Measurements from ENCODE around the gene AKR1C8.

The AKR1C8 gene

DNA sequence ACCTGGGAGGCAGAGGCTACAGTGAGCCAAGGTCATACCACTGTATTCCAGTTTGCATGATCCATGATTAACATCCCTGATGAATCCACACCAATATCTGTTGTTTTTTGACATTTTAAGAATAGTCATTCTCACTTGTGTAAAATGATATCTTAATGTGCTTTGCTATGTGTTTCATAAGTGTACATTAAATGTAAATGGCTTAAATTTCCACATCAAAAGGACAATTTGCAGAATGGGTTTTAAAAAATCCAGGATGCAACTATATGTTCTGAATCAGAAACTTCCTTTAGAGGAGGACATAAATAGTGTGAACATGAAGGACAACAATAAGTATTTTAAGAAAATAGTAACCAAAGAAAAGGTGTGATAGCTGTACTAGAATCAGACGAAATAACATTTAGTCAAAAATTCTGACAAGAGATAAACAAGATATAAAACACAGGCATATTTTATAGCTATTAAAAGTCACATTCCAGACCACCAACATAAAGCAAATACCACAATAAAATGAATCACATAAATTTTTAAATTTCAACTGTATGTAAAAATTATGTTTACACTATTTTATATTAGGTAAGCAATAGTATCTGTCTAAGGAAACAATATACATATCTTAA lies 48.4 kb downstream of the AKR1C8 start:
- Histone ChIP-seq H3K9me3 (ENCODE audit: insufficient read depth, low read length, severe bottlenecking) (peaks cover 9% of the 10 kb centered on the region), H3K4me1 (ENCODE audit: insufficient read depth, low read length) (no peaks in the 10 kb centered on the region), H3K79me2 (ENCODE audit: insufficient read depth, low read length) (no peaks in the 10 kb centered on the region), H4K20me1 (ENCODE audit: insufficient read depth, low read length) (no peaks in the 10 kb centered on the region), H3K4me3 (ENCODE audit: low read depth in 1 of 2, low read length in 2 of 2) (no peak overlapping the region), H3K27ac (ENCODE audit: low read length) (no peak overlapping the region), H3K27me3 (ENCODE audit: insufficient read depth, low read length, poor library complexity) (no peaks in the 10 kb centered on the region), H3K36me3 (ENCODE audit: insufficient read depth, low read length) (no peaks in the 10 kb centered on the region), H3K4me2 (ENCODE audit: insufficient read depth, low read length) (no peak overlapping the region), H3K9ac (ENCODE audit: low read depth, low read length) (no peak overlapping the region), H2AFZ (ENCODE audit: low read depth, low read length) (no peak overlapping the region)
- no peak for TF ChIP-seq EZH2 (IDR thresholded peaks at IDR 0.05; ENCODE audit: borderline replicate concordance, low read depth, low read length, severe bottlenecking)
- TF ChIP-seq, protein P1, sequence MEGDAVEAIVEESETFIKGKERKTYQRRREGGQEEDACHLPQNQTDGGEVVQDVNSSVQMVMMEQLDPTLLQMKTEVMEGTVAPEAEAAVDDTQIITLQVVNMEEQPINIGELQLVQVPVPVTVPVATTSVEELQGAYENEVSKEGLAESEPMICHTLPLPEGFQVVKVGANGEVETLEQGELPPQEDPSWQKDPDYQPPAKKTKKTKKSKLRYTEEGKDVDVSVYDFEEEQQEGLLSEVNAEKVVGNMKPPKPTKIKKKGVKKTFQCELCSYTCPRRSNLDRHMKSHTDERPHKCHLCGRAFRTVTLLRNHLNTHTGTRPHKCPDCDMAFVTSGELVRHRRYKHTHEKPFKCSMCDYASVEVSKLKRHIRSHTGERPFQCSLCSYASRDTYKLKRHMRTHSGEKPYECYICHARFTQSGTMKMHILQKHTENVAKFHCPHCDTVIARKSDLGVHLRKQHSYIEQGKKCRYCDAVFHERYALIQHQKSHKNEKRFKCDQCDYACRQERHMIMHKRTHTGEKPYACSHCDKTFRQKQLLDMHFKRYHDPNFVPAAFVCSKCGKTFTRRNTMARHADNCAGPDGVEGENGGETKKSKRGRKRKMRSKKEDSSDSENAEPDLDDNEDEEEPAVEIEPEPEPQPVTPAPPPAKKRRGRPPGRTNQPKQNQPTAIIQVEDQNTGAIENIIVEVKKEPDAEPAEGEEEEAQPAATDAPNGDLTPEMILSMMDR (IDR thresholded peaks at IDR 0.05; ENCODE audit: borderline replicate concordance, extremely low read depth, low read length, poor library complexity, severe bottlenecking): no peak
- ATAC-seq (ENCODE audit: insufficient read depth, low read depth) (no peak), DNase-seq (no peak)

DNA sequence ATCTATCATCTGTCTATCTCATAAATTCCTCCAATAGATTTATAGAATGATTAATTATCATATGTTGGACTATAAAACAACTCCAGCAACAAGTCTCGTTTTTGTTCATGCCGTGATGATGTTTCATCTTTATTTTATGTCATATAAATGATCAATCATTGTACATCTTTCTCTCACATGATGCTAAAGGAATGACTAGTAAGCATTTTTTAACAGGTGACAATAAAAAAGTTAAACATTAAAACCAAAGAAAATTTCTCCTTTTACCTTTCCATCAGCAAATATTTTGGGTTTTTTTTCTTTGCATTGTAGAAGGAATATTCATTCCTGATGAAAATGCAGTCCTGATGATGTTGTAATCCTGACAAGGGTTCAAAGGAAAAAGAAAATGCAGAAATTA lies 49.4 kb downstream of the AKR1C8 start:
- H3K79me2 ChIP-seq (ENCODE audit: insufficient read depth, low read length): no peaks in the 10 kb centered on the region
- H3K27me3 ChIP-seq (ENCODE audit: insufficient read depth, low read length, poor library complexity): no peaks in the 10 kb centered on the region
- no peaks in the 10 kb centered on the region for H3K36me3 ChIP-seq (ENCODE audit: insufficient read depth, low read length)
- no peak overlapping the region for H2AFZ ChIP-seq (ENCODE audit: low read depth, low read length)
- no peak overlapping the region for H3K4me2 ChIP-seq (ENCODE audit: insufficient read depth, low read length)
- no peak for ATAC-seq (ENCODE audit: insufficient read depth, low read depth)
- no peak for DNase-seq
- no peak overlapping the region for H3K4me3 ChIP-seq (ENCODE audit: low read depth in 1 of 2, low read length in 2 of 2)
- no peaks in the 10 kb centered on the region for H4K20me1 ChIP-seq (ENCODE audit: insufficient read depth, low read length)
- no peaks in the 10 kb centered on the region for H3K4me1 ChIP-seq (ENCODE audit: insufficient read depth, low read length)
- no peak overlapping the region for H3K27ac ChIP-seq (ENCODE audit: low read length)
- H3K9me3 ChIP-seq (ENCODE audit: insufficient read depth, low read length, severe bottlenecking): peaks cover 9% of the 10 kb centered on the region
- no peak overlapping the region for H3K9ac ChIP-seq (ENCODE audit: low read depth, low read length)
- no peak for TF ChIP-seq EZH2 (IDR thresholded peaks at IDR 0.05; ENCODE audit: borderline replicate concordance, low read depth, low read length, severe bottlenecking)
- TF ChIP-seq, protein P1 (IDR thresholded peaks at IDR 0.05; ENCODE audit: borderline replicate concordance, extremely low read depth, low read length, poor library complexity, severe bottlenecking): no peak

DNA sequence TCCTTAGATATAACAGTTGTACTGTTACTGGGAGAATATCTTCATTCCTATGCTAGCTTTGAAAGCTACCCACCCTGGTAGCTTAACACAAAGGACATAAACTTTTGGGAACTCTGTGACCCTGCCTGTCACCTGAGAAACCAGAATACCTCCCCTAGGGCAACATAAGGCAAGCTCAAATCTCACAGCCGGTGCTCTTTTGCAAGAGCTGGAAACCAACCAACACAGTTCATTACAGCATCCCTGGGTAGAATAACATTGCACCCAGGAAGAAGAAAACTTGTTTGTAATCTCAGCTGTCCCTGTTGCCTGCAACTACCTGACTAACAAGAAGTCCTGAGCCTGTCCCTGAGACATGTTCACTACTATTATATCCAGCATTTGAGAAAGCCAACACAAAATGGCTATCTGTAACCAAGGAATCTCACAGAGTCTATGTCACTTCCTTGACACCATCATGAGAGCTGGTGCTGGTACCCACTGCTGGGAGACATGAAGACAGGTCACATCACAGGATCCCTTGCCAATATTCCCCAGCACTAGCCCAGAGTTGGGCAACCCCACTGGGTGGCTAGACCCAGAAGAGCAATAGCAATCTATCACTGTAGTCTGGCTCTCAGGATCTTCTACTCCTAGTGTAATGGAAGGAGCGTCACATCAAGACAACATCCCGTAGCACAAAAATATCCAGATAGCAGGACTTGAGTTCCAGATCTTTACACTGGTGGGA lies 59.5 kb downstream of the AKR1C8 start:
- Histone ChIP-seq H3K9me3 (ENCODE audit: insufficient read depth, low read length, severe bottlenecking) (no peaks in the 10 kb centered on the region), H3K4me1 (ENCODE audit: insufficient read depth, low read length) (no peaks in the 10 kb centered on the region), H3K27ac (ENCODE audit: low read length) (no peak overlapping the region), H3K27me3 (ENCODE audit: insufficient read depth, low read length, poor library complexity) (no peaks in the 10 kb centered on the region), H3K4me2 (ENCODE audit: insufficient read depth, low read length) (no peak overlapping the region), H3K36me3 (ENCODE audit: insufficient read depth, low read length) (no peaks in the 10 kb centered on the region), H3K79me2 (ENCODE audit: insufficient read depth, low read length) (no peaks in the 10 kb centered on the region), H3K9ac (ENCODE audit: low read depth, low read length) (no peak overlapping the region), H4K20me1 (ENCODE audit: insufficient read depth, low read length) (no peaks in the 10 kb centered on the region), H3K4me3 (ENCODE audit: low read depth in 1 of 2, low read length in 2 of 2) (no peak overlapping the region), H2AFZ (ENCODE audit: low read depth, low read length) (no peak overlapping the region)
- TF ChIP-seq EZH2 (IDR thresholded peaks at IDR 0.05; ENCODE audit: borderline replicate concordance, low read depth, low read length, severe bottlenecking): no peak
- TF ChIP-seq, protein P1 (IDR thresholded peaks at IDR 0.05; ENCODE audit: borderline replicate concordance, extremely low read depth, low read length, poor library complexity, severe bottlenecking): no peak
- DNase-seq (no peak), ATAC-seq (ENCODE audit: insufficient read depth, low read depth) (no peak)

Measured in DND-41 (cell line).